ENCODE data around the gene TMEM255B.
"Not testable (repeated sequence)": the region's sequence is repeated elsewhere in the genome, so short reads cannot be mapped to it uniquely, and the experiment has no call there.

Gene TMEM255B

DNA sequence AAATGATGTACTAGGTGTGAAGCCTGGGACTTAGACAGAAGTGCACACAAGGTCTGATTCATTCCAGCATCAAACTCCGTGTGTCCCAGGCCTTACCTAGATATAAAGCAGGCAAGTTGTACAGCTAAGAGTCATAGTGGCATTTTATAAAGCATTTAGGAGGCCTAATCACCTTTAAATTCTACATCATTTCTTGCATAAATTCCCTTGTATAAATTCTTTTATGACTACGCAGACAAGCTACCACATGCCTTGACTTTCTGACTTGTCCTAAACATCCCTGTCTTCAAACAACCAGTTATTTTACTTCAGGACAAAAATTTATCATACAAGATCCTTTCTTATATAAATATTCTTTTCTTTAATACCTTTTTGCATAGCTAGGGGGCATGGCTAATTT, 22.5 kb downstream of the TMEM255B start:
- Mint-ChIP-seq H3K9me3 (no peaks in the 10 kb centered on the region), H3K4me3 (no peak overlapping the region), H3K36me3 (no peaks in the 10 kb centered on the region), H3K27ac (no peak overlapping the region), H3K4me1 (no peaks in the 10 kb centered on the region), H3K27me3 (peaks cover 55% of the 10 kb centered on the region)
- ATAC-seq = no peak

DNA sequence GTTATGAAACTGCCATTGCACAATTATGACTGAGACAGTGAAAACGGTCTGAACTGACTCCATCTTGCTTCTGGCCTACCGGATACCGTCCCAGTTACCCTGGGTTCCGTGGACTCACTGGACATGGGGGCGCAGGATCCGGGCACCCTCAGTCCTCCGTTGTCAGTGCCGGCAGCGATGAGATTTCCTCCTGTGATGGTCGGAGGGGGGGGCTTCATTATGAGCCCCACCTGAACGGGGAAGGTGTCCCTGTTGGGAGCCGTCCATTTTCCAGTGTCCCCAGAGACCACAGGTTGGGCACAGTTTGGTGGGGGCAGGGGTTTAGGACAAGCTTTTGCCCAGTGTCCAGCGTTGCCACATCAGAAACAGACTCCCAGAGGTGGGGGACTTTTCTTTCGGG, 23.4 kb downstream of the TMEM255B start:
- Mint-ChIP-seq H3K27ac (no peak overlapping the region), H3K27me3 (peaks cover 46% of the 10 kb centered on the region)
- ATAC-seq = no peak

DNA sequence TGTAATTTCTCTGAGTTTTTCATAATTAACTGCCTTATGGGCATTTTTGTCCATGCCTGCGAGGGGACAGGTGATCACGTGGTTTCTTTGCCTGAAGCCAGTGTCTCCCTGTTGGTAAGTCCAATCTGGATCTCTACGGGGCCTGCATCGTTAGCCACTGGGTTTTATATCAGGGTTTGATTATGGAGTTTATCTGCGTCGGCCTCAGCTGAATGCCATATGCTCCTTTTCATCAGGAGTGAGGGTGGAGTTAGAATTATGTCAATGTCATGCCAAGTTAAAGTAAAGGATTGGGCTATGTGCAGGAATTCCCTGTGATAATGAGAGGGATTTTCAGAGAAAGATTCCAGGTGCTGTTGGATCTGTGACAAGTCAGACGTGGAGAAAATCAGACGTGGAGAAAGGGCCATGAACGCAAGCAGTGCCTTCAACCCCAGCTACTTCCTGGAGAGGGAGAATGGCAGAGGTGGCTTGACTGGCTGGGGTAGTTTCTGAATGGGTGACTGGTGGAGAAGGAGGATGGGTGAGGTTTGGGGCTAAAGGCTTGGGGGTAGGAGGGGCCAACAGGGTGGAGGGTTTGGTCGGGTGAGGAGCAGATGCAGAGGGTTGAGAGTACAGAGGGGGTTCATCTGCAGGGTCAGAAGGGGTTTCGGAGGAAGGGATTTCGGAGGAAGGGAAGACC, 24.3 kb downstream of the TMEM255B start:
- Mint-ChIP-seq H3K4me1 (no peaks in the 10 kb centered on the region), H3K36me3 (no peaks in the 10 kb centered on the region), H3K27ac (no peak overlapping the region), H3K4me3 (no peak overlapping the region), H3K27me3 (peaks cover 37% of the 10 kb centered on the region), H3K9me3 (no peaks in the 10 kb centered on the region)
- no peak for ATAC-seq

More for the DNA sequence above, 23.4 kb downstream of the TMEM255B start:
- no peaks in the 10 kb centered on the region for H3K9me3 Mint-ChIP-seq
- H3K4me1 Mint-ChIP-seq = no peaks in the 10 kb centered on the region
- H3K36me3 Mint-ChIP-seq = no peaks in the 10 kb centered on the region
- H3K4me3 Mint-ChIP-seq = no peak overlapping the region

DNA sequence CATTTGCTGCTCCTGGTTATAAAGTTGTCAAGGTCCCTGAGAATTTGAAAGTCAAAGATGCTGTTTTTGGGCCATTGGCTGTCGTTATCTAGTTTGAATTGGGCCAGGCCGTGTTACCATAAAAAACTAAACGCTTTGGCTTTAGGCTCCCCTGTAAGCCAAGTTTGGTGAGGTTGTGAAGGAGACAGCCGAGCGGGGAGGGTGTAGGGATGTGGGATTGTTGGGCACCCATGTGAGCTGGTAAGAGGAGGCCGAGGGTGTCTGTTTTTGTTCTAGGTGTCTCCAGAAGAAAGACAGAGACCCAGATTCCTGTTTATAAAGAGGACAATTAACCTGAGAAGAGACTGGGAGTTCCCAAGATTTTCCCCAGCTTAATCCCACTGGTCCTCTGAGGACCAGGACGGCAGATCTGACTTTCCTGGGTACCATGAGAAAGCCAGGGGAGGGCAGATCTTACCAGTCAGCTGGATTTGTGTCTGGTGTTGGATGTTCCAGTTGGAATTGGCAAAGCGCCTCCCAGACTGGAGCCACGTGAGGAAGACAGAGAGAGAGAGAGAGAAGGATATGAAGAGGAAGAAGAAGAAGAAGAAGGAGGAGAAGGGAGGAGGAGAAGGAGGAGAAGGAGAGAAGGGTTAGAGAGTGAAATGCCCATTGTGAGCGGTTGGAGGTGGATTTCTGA, 25.1 kb downstream of the TMEM255B start:
- no peaks in the 10 kb centered on the region for H3K36me3 Mint-ChIP-seq
- no peak for ATAC-seq
- H3K4me1 Mint-ChIP-seq = no peaks in the 10 kb centered on the region
- H3K4me3 Mint-ChIP-seq = no peak overlapping the region
- peaks cover 35% of the 10 kb centered on the region for H3K27me3 Mint-ChIP-seq
- H3K9me3 Mint-ChIP-seq = no peaks in the 10 kb centered on the region
- H3K27ac Mint-ChIP-seq = no peak overlapping the region

GRCh38 chr13:113784645-113785024, 25.6 kb downstream of the TMEM255B start:
- no peaks in the 10 kb centered on the region for H3K4me1 Mint-ChIP-seq
- H3K36me3 Mint-ChIP-seq = no peaks in the 10 kb centered on the region
- peaks cover 33% of the 10 kb centered on the region for H3K27me3 Mint-ChIP-seq
- no peak overlapping the region for H3K4me3 Mint-ChIP-seq
- no peak for ATAC-seq
- no peak overlapping the region for H3K27ac Mint-ChIP-seq
- no peaks in the 10 kb centered on the region for H3K9me3 Mint-ChIP-seq

DNA sequence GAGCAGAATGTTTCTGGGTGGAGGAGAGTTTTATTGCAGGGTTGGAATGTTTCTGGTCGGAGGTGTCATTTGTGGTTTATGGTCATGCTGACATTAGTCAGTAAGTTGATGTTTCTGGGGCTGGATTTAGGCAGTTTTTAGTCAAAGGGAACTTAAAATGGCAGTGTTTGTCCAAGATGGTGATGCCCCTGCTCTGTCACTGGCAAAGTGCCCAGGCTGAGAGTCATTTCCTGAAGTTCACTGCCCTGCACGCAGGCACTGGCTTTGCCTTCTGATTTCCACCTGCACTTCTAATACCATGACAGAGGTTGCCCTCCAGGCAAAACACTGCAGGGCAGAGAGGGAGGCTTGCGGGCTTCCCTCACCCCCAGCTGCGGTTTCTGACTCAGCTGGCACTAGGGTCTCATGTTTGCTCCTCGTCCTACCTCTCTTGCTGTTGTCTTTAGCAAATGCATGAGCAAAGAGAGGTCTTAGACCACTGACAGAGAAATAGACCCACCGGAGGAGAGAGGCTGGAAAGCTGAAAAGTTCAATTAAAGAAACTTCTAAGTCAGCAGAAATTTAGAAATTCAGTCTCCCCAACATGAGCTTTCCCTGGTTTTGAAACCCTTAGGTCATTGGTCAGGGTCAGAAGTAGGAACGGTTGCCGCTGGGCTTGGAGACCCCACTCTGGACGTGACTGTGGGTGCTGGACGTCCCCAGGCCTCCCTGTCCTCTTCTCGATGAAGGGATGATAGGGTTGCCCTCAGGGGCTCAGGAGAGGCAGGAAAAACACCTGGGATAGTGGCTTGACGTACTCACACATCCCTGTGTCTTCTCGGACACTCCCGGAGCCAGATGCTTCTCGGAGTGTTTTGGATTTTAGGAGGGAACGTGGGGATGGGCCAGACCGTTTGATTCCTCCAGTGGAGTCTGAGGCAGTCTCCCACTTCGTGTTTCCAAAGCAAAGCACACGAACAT, 26.3 kb downstream of the TMEM255B start:
- ATAC-seq = no peak
- peaks cover 33% of the 10 kb centered on the region for H3K27me3 Mint-ChIP-seq
- H3K4me3 Mint-ChIP-seq = no peak overlapping the region
- no peaks in the 10 kb centered on the region for H3K36me3 Mint-ChIP-seq
- no peak overlapping the region for H3K27ac Mint-ChIP-seq
- no peaks in the 10 kb centered on the region for H3K4me1 Mint-ChIP-seq
- no peaks in the 10 kb centered on the region for H3K9me3 Mint-ChIP-seq

DNA sequence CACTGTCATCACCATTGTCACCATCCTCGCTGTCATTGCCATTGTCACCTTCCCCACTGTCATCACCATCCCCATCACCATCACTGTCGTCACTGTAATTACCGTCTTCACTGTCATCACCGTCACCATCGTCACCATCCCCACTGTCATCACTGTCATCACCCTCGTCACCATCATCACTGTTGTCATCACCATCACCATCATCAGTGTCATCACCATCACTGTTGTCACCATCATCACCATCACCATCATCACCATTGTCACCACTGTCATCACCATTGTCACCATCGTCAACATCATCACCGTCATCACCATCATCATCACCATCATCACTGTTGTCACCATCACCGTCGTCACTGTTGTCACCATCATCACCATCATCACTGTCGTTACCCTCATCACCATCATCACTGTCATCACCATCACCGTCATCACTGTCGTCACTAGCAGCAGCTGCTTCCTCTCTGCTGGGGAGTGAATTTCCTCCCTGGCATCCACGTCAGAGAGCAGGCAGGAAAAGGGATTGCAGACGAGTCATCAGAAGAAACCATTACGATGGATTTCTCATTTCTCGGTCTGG, 27.3 kb downstream of the TMEM255B start:
- Mint-ChIP-seq H3K9me3 (no peaks in the 10 kb centered on the region), H3K27ac (no peak overlapping the region), H3K36me3 (no peaks in the 10 kb centered on the region), H3K27me3 (peaks cover 33% of the 10 kb centered on the region), H3K4me3 (no peak overlapping the region), H3K4me1 (no peaks in the 10 kb centered on the region)
- no peak for ATAC-seq

GRCh38 chr13:113787694-113788093, 28.7 kb downstream of the TMEM255B start:
- H3K27me3 Mint-ChIP-seq = peaks cover 33% of the 10 kb centered on the region
- H3K4me3 Mint-ChIP-seq = no peak overlapping the region
- no peaks in the 10 kb centered on the region for H3K36me3 Mint-ChIP-seq
- H3K9me3 Mint-ChIP-seq = no peaks in the 10 kb centered on the region
- ATAC-seq = no peak
- H3K27ac Mint-ChIP-seq = no peak overlapping the region
- H3K4me1 Mint-ChIP-seq = no peaks in the 10 kb centered on the region

- H3K4me3 Mint-ChIP-seq = no peak overlapping the region
- ATAC-seq = peak; percentile 50
- H3K27me3 Mint-ChIP-seq = peaks cover 26% of the 10 kb centered on the region
- H3K4me1 Mint-ChIP-seq = no peaks in the 10 kb centered on the region
- H3K27ac Mint-ChIP-seq = no peak overlapping the region
- no peaks in the 10 kb centered on the region for H3K36me3 Mint-ChIP-seq
- H3K9me3 Mint-ChIP-seq = no peaks in the 10 kb centered on the region
These were observed 29.5 kb downstream of the TMEM255B start for GRCh38 chr13:113788413-113789135.

GRCh38 chr13:113789167-113789566, 30.1 kb downstream of the TMEM255B start:
- ATAC-seq = no peak
- Mint-ChIP-seq H3K36me3 (no peaks in the 10 kb centered on the region), H3K4me1 (no peaks in the 10 kb centered on the region), H3K27ac (no peak overlapping the region), H3K4me3 (no peak overlapping the region), H3K27me3 (peaks cover 20% of the 10 kb centered on the region), H3K9me3 (no peaks in the 10 kb centered on the region)

DNA sequence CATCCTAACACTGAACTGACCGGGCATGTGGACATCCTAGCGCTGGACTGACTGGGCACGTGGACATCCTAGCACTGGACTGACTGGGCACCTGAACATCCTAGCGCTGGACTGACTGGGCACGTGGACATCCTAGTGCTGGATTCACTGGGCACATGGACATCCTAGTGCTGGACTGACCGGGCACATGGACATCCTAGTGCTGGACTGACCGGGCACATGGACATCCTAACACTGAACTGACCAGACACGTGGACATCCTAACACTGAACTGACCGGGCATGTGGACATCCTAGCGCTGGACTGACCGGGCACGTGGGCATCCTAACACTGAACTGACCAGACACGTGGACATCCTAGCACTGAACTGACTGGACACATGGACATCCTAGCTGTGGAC, 30.9 kb downstream of the TMEM255B start:
- not testable (repeated sequence) for H3K4me3 Mint-ChIP-seq, H3K27ac Mint-ChIP-seq, H3K4me1 Mint-ChIP-seq, ATAC-seq, H3K9me3 Mint-ChIP-seq, H3K36me3 Mint-ChIP-seq
- peaks cover 13% of the 10 kb centered on the region for H3K27me3 Mint-ChIP-seq

DNA sequence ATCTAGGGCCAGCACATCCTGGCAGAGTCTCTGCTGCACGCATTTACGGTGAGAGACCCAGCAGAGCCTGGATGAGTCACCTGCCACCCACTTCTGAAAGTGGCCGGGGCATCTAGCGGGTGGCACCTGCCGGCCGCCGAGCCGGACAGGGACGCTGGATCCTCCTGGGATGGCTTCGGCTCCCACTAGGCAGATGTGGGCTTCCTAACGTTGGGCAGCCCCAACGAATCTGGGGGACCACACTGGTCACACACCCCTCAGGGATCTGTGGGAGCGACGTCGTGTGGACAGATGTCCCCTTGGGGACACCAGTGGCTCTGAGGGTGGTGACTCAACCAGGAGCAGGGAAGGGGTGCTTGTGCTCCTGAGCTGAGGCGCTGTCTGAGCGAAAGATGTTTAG, 32.2 kb downstream of the TMEM255B start:
- H3K4me3 Mint-ChIP-seq = no peak overlapping the region
- no peaks in the 10 kb centered on the region for H3K9me3 Mint-ChIP-seq
- H3K27ac Mint-ChIP-seq = no peak overlapping the region
- peaks cover 9% of the 10 kb centered on the region for H3K27me3 Mint-ChIP-seq
- H3K36me3 Mint-ChIP-seq = no peaks in the 10 kb centered on the region
- no peak for ATAC-seq
- H3K4me1 Mint-ChIP-seq = no peaks in the 10 kb centered on the region

GRCh38 chr13:113791761-113792160, 32.7 kb downstream of the TMEM255B start:
- H3K36me3 Mint-ChIP-seq = no peaks in the 10 kb centered on the region
- no peaks in the 10 kb centered on the region for H3K4me1 Mint-ChIP-seq
- ATAC-seq = no peak
- no peak overlapping the region for H3K4me3 Mint-ChIP-seq
- H3K27me3 Mint-ChIP-seq = peaks cover 9% of the 10 kb centered on the region
- H3K27ac Mint-ChIP-seq = no peak overlapping the region
- H3K9me3 Mint-ChIP-seq = no peaks in the 10 kb centered on the region

DNA sequence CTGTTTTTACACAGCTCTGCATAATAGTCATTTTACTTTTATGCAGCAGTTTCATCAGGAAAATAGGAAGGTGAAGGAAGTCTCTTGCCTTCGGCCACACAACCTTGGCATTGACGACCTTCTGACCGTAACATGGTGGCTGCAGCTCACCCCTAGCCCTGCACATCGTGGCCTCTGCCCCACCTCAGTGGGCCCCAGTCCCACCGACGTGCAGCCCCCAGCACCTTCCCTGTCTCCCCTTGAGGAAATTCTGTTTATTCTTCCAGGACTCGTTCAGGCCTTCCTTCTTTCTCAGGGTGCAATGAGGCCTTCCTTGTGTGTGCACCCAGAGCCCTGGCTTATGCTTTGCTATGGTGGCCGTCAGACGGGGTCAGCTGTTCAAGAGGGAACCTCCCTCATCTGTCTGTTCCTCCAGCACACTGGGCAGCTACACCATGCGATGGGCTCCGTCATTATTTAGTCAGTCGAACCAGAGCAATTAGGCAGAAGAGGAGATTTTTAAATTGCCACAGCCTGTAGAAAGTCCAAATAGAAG, 33.3 kb downstream of the TMEM255B start:
- no peaks in the 10 kb centered on the region for H3K36me3 Mint-ChIP-seq
- no peaks in the 10 kb centered on the region for H3K4me1 Mint-ChIP-seq
- peaks cover 9% of the 10 kb centered on the region for H3K27me3 Mint-ChIP-seq
- no peaks in the 10 kb centered on the region for H3K9me3 Mint-ChIP-seq
- H3K4me3 Mint-ChIP-seq = no peak overlapping the region
- ATAC-seq = no peak
- H3K27ac Mint-ChIP-seq = no peak overlapping the region
